ENCODE data around the gene SAYSD1.

Gene SAYSD1

GRCh38 chr6:39100358-39100757 lies 14.6 kb downstream of the SAYSD1 start:
- no peaks in the 10 kb centered on the region for H3K27me3 Mint-ChIP-seq (ENCODE audit: low read depth)
- H3K4me3 Mint-ChIP-seq, result no peak overlapping the region
- no peak overlapping the region for H3K27ac Mint-ChIP-seq
- no peak for DNase-seq (ENCODE audit: low spot score)
- peaks cover 17% of the 10 kb centered on the region for H3K36me3 Mint-ChIP-seq (ENCODE audit: low read depth)
- no peaks in the 10 kb centered on the region for H3K9me3 Mint-ChIP-seq
- peaks cover 5% of the 10 kb centered on the region for H3K4me1 Mint-ChIP-seq (ENCODE audit: low read depth)

GRCh38 chr6:39095578-39095977 lies 19.4 kb downstream of the SAYSD1 start:
- DNase-seq (ENCODE audit: low spot score), result no peak
- Mint-ChIP-seq H3K9me3 (no peaks in the 10 kb centered on the region), H3K4me1 (ENCODE audit: low read depth) (peaks cover 4% of the 10 kb centered on the region), H3K27ac (no peak overlapping the region), H3K27me3 (ENCODE audit: low read depth) (peaks cover 23% of the 10 kb centered on the region), H3K4me3 (no peak overlapping the region), H3K36me3 (ENCODE audit: low read depth) (no peaks in the 10 kb centered on the region)

GRCh38 chr6:39093149-39093708 lies 21.8 kb downstream of the SAYSD1 start:
- Mint-ChIP-seq H3K36me3 (ENCODE audit: low read depth) (no peaks in the 10 kb centered on the region), H3K27ac (no peak overlapping the region), H3K9me3 (no peaks in the 10 kb centered on the region), H3K4me1 (ENCODE audit: low read depth) (no peaks in the 10 kb centered on the region), H3K4me3 (no peak overlapping the region), H3K27me3 (ENCODE audit: low read depth) (peaks cover 43% of the 10 kb centered on the region)
- DNase-seq (ENCODE audit: low spot score), result no peak

GRCh38 chr6:39092124-39092523 lies 22.9 kb downstream of the SAYSD1 start:
- Mint-ChIP-seq H3K4me3 (no peak overlapping the region), H3K4me1 (ENCODE audit: low read depth) (no peaks in the 10 kb centered on the region), H3K9me3 (no peaks in the 10 kb centered on the region), H3K36me3 (ENCODE audit: low read depth) (no peaks in the 10 kb centered on the region), H3K27ac (no peak overlapping the region), H3K27me3 (ENCODE audit: low read depth) (peaks cover 54% of the 10 kb centered on the region)
- DNase-seq (ENCODE audit: low spot score), result no peak

- Mint-ChIP-seq H3K9me3 (no peaks in the 10 kb centered on the region), H3K27ac (no peak overlapping the region), H3K4me3 (no peak overlapping the region), H3K4me1 (ENCODE audit: low read depth) (peaks cover 7% of the 10 kb centered on the region), H3K27me3 (ENCODE audit: low read depth) (peaks cover 58% of the 10 kb centered on the region), H3K36me3 (ENCODE audit: low read depth) (no peaks in the 10 kb centered on the region)
- DNase-seq (ENCODE audit: low spot score), result peak; percentile 2
Measured at GRCh38 chr6:39091220-39091619, 23.8 kb downstream of the SAYSD1 start.

GRCh38 chr6:39090036-39090435 lies 24.9 kb downstream of the SAYSD1 start:
- Mint-ChIP-seq H3K9me3 (no peaks in the 10 kb centered on the region), H3K36me3 (ENCODE audit: low read depth) (no peaks in the 10 kb centered on the region), H3K27ac (no peak overlapping the region), H3K4me3 (no peak overlapping the region), H3K27me3 (ENCODE audit: low read depth) (peaks cover 58% of the 10 kb centered on the region), H3K4me1 (ENCODE audit: low read depth) (peaks cover 10% of the 10 kb centered on the region)
- no peak for DNase-seq (ENCODE audit: low spot score)

- Mint-ChIP-seq H3K36me3 (ENCODE audit: low read depth) (no peaks in the 10 kb centered on the region), H3K9me3 (no peaks in the 10 kb centered on the region), H3K27ac (no peak overlapping the region), H3K4me3 (no peak overlapping the region), H3K27me3 (ENCODE audit: low read depth) (peaks cover 56% of the 10 kb centered on the region), H3K4me1 (ENCODE audit: low read depth) (peaks cover 10% of the 10 kb centered on the region)
- DNase-seq (ENCODE audit: low spot score), result no peak
Measured at GRCh38 chr6:39088331-39088730, 26.7 kb downstream of the SAYSD1 start.

GRCh38 chr6:39087197-39087596 lies 27.8 kb downstream of the SAYSD1 start:
- Mint-ChIP-seq H3K36me3 (ENCODE audit: low read depth) (no peaks in the 10 kb centered on the region), H3K4me1 (ENCODE audit: low read depth) (peaks cover 10% of the 10 kb centered on the region), H3K27ac (no peak overlapping the region), H3K9me3 (no peaks in the 10 kb centered on the region), H3K27me3 (ENCODE audit: low read depth) (peaks cover 51% of the 10 kb centered on the region), H3K4me3 (no peak overlapping the region)
- no peak for DNase-seq (ENCODE audit: low spot score)

GRCh38 chr6:39086711-39087110 lies 28.3 kb downstream of the SAYSD1 start:
- no peaks in the 10 kb centered on the region for H3K36me3 Mint-ChIP-seq (ENCODE audit: low read depth)
- H3K9me3 Mint-ChIP-seq, result no peaks in the 10 kb centered on the region
- peaks cover 50% of the 10 kb centered on the region for H3K27me3 Mint-ChIP-seq (ENCODE audit: low read depth)
- H3K27ac Mint-ChIP-seq, result no peak overlapping the region
- H3K4me1 Mint-ChIP-seq (ENCODE audit: low read depth), result peaks cover 10% of the 10 kb centered on the region
- H3K4me3 Mint-ChIP-seq, result peak overlapping the region; percentile 41
- DNase-seq (ENCODE audit: low spot score), result no peak

GRCh38 chr6:39086294-39086693 lies 28.7 kb downstream of the SAYSD1 start:
- H3K27ac Mint-ChIP-seq, result no peak overlapping the region
- H3K4me1 Mint-ChIP-seq (ENCODE audit: low read depth), result peaks cover 10% of the 10 kb centered on the region
- H3K27me3 Mint-ChIP-seq (ENCODE audit: low read depth), result peaks cover 50% of the 10 kb centered on the region
- peak; percentile 79 for DNase-seq (ENCODE audit: low spot score)
- no peaks in the 10 kb centered on the region for H3K36me3 Mint-ChIP-seq (ENCODE audit: low read depth)
- no peaks in the 10 kb centered on the region for H3K9me3 Mint-ChIP-seq
- H3K4me3 Mint-ChIP-seq, result peak overlapping the region; percentile 11

GRCh38 chr6:39085129-39085797 lies 29.7 kb downstream of the SAYSD1 start:
- Mint-ChIP-seq H3K4me3 (no peak overlapping the region), H3K9me3 (no peaks in the 10 kb centered on the region), H3K4me1 (ENCODE audit: low read depth) (peaks cover 10% of the 10 kb centered on the region), H3K36me3 (ENCODE audit: low read depth) (no peaks in the 10 kb centered on the region), H3K27me3 (ENCODE audit: low read depth) (peaks cover 43% of the 10 kb centered on the region), H3K27ac (no peak overlapping the region)
- no peak for DNase-seq (ENCODE audit: low spot score)

GRCh38 chr6:39084506-39084905 lies 30.5 kb downstream of the SAYSD1 start:
- H3K4me3 Mint-ChIP-seq, result no peak overlapping the region
- H3K9me3 Mint-ChIP-seq, result no peaks in the 10 kb centered on the region
- H3K36me3 Mint-ChIP-seq (ENCODE audit: low read depth), result no peaks in the 10 kb centered on the region
- peaks cover 10% of the 10 kb centered on the region for H3K4me1 Mint-ChIP-seq (ENCODE audit: low read depth)
- H3K27me3 Mint-ChIP-seq (ENCODE audit: low read depth), result peaks cover 36% of the 10 kb centered on the region
- no peak for DNase-seq (ENCODE audit: low spot score)
- no peak overlapping the region for H3K27ac Mint-ChIP-seq

GRCh38 chr6:39083231-39083634 lies 31.8 kb downstream of the SAYSD1 start:
- DNase-seq (ENCODE audit: low spot score), result peak; percentile 40
- Mint-ChIP-seq H3K36me3 (ENCODE audit: low read depth) (no peaks in the 10 kb centered on the region), H3K27me3 (ENCODE audit: low read depth) (peaks cover 26% of the 10 kb centered on the region), H3K27ac (no peak overlapping the region), H3K4me3 (no peak overlapping the region), H3K4me1 (ENCODE audit: low read depth) (peaks cover 10% of the 10 kb centered on the region), H3K9me3 (no peaks in the 10 kb centered on the region)

- no peak for DNase-seq (ENCODE audit: low spot score)
- no peak overlapping the region for H3K27ac Mint-ChIP-seq
- H3K9me3 Mint-ChIP-seq, result no peaks in the 10 kb centered on the region
- H3K36me3 Mint-ChIP-seq (ENCODE audit: low read depth), result no peaks in the 10 kb centered on the region
- H3K27me3 Mint-ChIP-seq (ENCODE audit: low read depth), result peaks cover 17% of the 10 kb centered on the region
- no peak overlapping the region for H3K4me3 Mint-ChIP-seq
- H3K4me1 Mint-ChIP-seq (ENCODE audit: low read depth), result peaks cover 10% of the 10 kb centered on the region
Measured at GRCh38 chr6:39082310-39082709, 32.7 kb downstream of the SAYSD1 start.
